Stimulated activated CD4-positive, alpha-beta T cell treated with anti-CD3 and anti-CD28 coated beads, TNF-alpha, amount 100 ng/mL, for 4 hours (primary cell): ENCODE data around the gene SUPT6H.
"Not testable (repeated sequence)": the region's sequence is repeated elsewhere in the genome, so short reads cannot be mapped to it uniquely, and the experiment has no call there.

Source experiments
- DNase-seq, 3 experiments: peaks; one replicate each; pipeline ENCODE4 v3.0.0-alpha.2; 2020; ENCODE audit warnings: low read depth in 3 of 3

Gene SUPT6H

DNA sequence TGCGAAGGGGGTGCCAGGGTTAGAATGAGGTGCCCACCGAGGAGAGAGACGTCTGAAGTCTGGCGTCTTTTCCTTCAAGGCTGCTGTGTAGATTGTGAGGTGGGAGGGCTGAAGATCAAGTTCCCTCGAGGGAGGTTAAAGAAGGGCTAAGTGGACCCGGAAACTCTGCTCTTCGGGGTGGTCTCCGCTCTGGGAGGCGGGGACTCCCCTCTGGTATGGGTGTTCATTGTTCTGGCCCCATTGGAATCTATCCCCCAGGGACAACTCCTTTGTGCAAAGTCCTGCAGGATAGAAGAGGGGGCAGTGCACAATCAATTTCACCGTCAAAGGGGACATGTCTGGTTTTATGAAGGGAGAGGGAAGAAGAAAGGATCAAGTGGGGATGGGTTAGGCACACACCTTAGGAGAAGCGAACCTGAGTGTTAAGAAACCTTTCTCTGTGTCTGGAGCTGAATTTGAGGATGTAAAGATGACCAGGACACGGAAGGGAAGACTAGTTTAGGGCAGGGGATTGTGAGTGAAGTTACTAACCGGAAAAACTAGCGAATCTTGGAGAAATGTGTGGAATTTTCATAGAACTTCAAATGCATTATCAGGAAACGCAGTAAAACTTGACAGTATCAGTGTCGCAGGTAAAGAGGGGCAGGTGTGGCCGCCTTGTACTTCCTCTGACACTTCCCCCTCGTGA lies 56.5 kb downstream of the SUPT6H start:
- no peak for DNase-seq

GRCh38 chr17:28719021-28719433 lies 57.0 kb downstream of the SUPT6H start:
- DNase-seq: no peak

- DNase-seq: peak in 1 of 3 experiments; percentile 35
These were observed 58.4 kb downstream of the SUPT6H start for GRCh38 chr17:28720247-28720996.

GRCh38 chr17:28720997-28721329 lies 59.0 kb downstream of the SUPT6H start:
- not testable (repeated sequence) for DNase-seq

- DNase-seq: no peak
These were observed 60.6 kb downstream of the SUPT6H start for GRCh38 chr17:28722417-28723158.

DNA sequence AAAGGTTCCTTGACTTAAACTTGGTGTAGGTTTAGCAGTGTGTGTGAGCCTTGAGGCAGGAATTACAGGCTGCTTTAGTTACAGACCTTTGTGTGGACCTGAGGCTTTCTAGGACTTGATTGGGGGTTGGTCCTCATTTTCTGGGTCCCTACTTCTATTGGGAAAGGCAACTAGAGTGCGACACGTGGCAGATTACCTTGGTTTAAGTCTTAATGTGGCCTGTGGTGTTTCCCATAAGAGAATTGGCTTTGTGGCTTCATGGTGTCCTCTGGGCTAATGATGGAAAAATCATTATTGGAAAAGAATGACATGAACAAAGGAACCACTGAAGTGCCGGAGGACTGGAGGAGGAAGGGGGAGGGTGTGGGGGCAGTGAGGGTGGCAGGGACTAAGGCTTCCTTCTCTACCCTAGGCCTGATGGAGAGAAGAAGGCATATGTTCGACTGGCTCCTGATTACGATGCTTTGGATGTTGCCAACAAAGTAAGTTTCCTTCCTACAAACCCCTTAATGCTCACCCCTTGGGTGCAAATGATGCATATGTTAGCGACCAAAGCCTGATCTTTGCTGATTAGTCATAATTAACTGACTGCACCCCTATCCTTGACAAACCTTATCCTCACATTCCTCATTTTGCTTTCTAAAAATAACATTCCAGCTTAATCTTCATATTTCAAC lies 61.3 kb downstream of the SUPT6H start:
- DNase-seq: no peak

- not testable (repeated sequence) for DNase-seq
These were observed 62.0 kb downstream of the SUPT6H start for GRCh38 chr17:28723836-28724499.

GRCh38 chr17:28724500-28725165 lies 62.6 kb downstream of the SUPT6H start:
- DNase-seq: no peak

- peak in 1 of 3 experiments; percentile 33 for DNase-seq
These were observed 63.2 kb downstream of the SUPT6H start for GRCh38 chr17:28725166-28725659.

DNA sequence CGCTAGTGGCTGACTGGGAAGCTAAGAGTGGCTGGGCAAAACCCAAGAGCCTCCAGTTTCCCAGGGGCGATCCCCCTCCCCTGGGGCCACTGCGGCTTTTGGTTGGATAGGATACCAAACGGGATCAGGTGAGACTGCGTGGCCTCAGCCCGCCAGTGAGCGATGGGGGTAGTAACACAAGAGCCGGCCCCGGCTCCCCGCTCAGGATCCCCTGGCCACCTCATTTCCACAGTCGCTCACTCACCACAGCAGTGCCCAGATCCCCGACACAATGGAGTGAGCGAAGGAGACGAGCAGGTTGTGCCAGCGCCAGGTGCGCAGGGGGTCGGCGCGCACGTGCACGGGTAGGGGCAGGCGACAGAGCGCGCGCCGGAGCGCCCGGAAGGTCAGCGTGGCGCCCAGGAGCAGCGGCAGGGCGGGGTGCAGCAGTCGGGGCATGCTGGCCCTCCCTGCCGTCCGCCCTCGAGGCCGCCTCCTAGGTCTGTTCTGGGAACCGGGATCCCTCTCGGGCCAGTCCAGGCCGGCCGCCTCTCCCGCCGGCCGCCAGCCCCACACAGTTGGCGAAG lies 63.7 kb downstream of the SUPT6H start:
- DNase-seq: peak in 1 of 3 experiments; percentile 55

DNA sequence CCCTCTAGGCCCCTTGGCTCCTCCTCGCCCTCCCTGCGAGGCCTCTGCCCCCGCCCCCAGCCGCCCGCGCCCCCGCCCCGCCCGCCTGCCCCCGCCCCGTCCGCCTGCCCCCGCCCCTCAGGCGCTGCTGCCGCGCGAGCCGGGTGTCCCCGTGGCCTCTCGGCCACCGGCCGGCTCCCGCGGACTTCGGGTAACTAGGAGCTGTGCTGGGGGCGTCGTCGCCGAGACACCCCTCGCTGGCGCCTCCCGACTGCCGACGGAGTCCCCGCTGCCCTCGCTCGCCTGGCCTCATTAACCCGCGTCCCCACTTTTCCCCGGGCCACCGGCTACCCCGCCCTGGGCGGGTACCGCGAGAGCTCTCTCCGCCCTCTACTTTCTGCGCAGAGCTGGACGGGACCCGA lies 64.2 kb downstream of the SUPT6H start, which contains the start of gene TLCD1:
TLCD1 (minus strand) TSS at position 8 of the 401 bp plus-strand sequence. CDS start 136 bp downstream, outside the sequence.
- peak in 2 of 3 experiments; percentile 37 to 69 for DNase-seq

DNA sequence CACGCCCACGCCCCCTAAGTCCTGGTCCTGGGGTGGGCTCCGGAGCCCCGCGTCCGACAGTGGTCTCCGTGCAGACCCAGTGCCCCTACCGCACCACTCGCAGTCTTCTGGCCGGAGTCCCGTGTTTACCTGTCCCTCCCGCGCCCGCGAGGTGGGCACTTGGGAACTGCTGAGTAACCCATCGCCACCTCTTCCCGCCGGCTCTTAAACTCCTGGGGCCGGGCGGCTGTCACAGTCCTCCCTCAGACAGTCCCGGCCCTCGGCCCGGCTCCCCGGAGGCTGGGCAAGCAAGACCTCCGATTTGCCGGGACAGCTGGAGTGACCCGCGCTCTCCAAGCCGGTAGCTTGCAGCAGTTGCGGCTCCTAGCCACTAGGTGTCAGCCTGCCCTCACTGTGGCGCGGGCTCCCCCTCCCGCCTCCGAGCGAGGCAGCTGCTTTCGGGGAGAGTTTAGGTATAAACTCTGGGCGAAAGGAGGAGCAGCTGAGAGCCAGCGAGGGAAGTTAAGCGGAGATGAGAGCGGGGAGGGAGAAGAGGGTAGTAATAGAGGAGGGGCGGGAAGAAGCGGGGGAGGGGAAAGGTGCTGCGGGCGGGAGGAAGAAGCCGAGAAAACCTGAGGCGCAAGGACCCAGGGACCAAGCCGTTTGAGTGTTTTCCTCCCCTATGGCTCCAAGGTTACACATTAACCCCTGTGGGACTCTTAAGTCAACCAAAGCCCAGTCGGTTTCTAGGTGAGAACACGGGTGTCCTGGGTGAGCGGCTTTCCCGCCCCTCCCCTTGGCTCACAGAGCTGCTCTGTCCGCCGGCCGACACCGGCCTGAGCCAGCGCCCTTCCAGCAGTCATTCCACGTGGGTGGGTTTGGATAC lies 64.9 kb downstream of the SUPT6H start:
- peak; percentile 84 to 87 (median 86) for DNase-seq

DNA sequence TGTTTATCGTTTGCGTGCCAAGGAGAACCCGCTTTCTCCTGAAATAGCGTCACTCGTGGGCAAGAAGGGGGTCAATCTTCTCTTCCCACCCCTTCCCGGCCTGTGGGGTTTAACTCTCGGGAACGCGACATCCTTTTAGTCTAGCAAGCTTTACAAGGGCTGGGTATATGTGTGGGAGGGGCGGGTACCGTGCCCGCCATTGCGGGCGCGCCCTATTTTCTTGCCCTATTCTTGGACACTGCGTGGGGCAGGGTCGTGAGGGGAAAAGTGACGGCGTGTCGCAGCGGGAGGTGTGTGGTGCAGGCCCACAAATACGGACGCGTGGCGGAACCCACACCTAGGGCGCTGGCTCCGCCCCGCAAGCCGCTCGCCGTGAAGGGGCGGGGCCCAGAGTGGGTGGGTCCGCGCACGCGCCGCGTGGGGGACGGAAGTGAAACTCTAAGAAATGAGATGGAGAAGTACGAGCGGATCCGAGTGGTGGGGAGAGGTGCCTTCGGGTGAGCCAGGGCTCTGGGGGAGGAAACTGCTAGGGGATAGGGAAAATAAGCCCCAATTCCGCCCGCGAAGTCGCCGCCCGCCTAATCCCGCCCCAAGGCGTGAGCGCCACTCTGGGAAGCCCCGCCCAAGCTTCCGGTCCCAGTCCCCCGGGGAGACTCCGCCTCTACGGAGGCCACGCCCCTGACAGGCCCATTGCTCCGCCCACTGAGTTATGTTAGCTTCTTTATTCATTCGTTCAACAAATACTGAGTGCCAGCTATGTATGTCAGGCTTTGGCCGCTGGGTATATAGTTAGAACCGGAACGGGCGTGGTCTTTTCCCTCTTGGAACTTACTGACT lies 66.6 kb downstream of the SUPT6H start, which contains the start of gene NEK8:
NEK8 (plus strand) TSS at position 425 of the 837 bp plus-strand sequence; CDS start at position 451, 26 bp downstream.
- peak; percentile 97 to 99 (median 98) for DNase-seq

DNA sequence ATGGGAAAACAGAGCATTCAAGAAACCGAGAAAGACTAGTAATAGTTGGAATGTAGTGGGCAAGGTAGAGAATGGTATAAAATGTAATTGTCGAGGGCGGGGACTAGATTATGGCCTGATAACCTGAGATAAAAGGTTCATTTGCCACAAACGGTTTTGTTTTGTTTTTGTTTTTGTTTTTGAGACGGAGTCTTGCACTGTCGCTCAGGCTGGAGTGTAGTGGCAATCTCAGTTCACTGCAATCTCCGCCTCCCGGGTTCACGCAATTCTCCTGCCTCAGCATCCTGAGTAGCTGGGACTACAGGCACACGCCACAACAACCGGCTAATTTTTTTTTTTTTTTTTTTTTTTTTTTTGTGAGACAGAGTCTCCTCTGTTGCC lies 67.9 kb downstream of the SUPT6H start:
- no peak for DNase-seq

DNA sequence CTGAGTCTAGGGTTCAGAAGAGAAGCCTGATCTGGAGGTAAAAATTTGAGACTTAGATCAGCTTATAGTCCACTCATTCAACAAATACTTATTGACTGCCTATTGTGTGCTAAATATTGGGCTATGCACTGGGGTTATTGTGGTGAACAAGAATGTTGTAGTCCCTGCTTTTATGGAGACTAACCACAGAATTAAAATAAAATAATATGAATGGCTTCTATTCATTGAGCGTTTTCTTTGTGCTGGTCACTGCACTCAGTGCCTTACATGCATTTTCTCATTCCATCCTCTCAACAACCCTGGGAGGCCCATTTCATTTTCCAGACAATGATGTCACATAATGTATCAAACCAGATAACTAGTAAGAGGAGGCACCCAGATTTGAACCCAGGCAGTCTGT lies 71.3 kb downstream of the SUPT6H start:
- DNase-seq: no peak

DNA sequence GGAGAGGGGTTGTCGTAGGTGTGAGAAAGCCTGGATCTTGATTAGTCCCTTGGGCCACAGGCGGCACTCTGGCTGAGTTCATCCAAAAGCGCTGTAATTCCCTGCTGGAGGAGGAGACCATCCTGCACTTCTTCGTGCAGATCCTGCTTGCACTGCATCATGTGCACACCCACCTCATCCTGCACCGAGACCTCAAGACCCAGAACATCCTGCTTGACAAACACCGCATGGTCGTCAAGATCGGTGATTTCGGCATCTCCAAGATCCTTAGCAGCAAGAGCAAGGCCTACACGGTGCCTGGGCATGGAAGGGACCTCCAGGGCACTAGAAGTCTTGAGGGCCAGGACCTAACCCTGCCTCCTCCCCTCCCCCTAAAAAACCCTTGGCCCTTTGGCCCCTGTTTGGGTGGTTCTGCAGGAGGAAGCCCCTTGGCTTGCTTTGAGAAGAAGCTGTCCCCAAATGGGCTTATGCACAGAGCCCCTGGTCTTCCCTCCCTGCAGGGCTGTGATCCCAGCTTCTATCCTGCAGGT lies 72.8 kb downstream of the SUPT6H start:
- DNase-seq: no peak

GRCh38 chr17:28735242-28735722 lies 73.3 kb downstream of the SUPT6H start:
- no peak for DNase-seq
